ENCODE measurements around the gene SLC36A2.
"Not testable (repeated sequence)": the region's sequence is repeated elsewhere in the genome, so short reads cannot be mapped to it uniquely, and the experiment has no call there.

Gene SLC36A2

GRCh38 chr5:151313357-151313756 lies 34.0 kb downstream of the SLC36A2 start:
- Histone ChIP-seq H3K79me2 (ENCODE audit: low read length) (no peaks in the 10 kb centered on the region), H3K27ac (ENCODE audit: low read length) (no peak overlapping the region), H3K9me2 (replicated peaks; ENCODE audit: insufficient read depth, low read length) (no peaks in the 10 kb centered on the region), H3K4me3 (ENCODE audit: low read length) (no peak overlapping the region), H2AFZ (ENCODE audit: low read length) (no peak overlapping the region), H3K27me3 (replicated peaks; ENCODE audit: insufficient read depth, low read length) (no peaks in the 10 kb centered on the region), H3K9me3 (replicated peaks; ENCODE audit: insufficient read depth, low read length) (no peaks in the 10 kb centered on the region), H3K9ac (ENCODE audit: low read length) (no peak overlapping the region), H3K36me3 (replicated peaks; ENCODE audit: insufficient read depth, low read length) (no peaks in the 10 kb centered on the region), H3K4me1 (ENCODE audit: low read length) (no peaks in the 10 kb centered on the region), H3F3A (ENCODE audit: insufficient read depth, low read length) (no peaks in the 10 kb centered on the region), H3K4me2 (ENCODE audit: low read depth, low read length) (no peak overlapping the region), H4K20me1 (ENCODE audit: insufficient read depth, low read length) (no peaks in the 10 kb centered on the region)
- TF ChIP-seq CTCF (IDR thresholded peaks at IDR 0.05; ENCODE audit: low read length) = no peak
- TF ChIP-seq EZH2phosphoT487 (IDR thresholded peaks at IDR 0.05; ENCODE audit: low read length) = no peak
- no peak for TF ChIP-seq EZH2 (optimal IDR thresholded peaks at IDR 0.05; ENCODE audit: low read depth, low read length)
- no peak for DNase-seq

GRCh38 chr5:151312756-151313324 lies 34.5 kb downstream of the SLC36A2 start:
- H3K27me3 ChIP-seq (replicated peaks; ENCODE audit: insufficient read depth, low read length) = no peaks in the 10 kb centered on the region
- H3K9ac ChIP-seq (ENCODE audit: low read length) = no peak overlapping the region
- no peaks in the 10 kb centered on the region for H3K9me2 ChIP-seq (replicated peaks; ENCODE audit: insufficient read depth, low read length)
- no peak for DNase-seq
- no peak for TF ChIP-seq EZH2 (optimal IDR thresholded peaks at IDR 0.05; ENCODE audit: low read depth, low read length)
- no peak for TF ChIP-seq CTCF (IDR thresholded peaks at IDR 0.05; ENCODE audit: low read length)
- no peak for TF ChIP-seq EZH2phosphoT487 (IDR thresholded peaks at IDR 0.05; ENCODE audit: low read length)
- H3K36me3 ChIP-seq (replicated peaks; ENCODE audit: insufficient read depth, low read length) = no peaks in the 10 kb centered on the region
- H4K20me1 ChIP-seq (ENCODE audit: insufficient read depth, low read length) = no peaks in the 10 kb centered on the region
- H3K4me3 ChIP-seq (ENCODE audit: low read length) = no peak overlapping the region
- no peak overlapping the region for H2AFZ ChIP-seq (ENCODE audit: low read length)
- H3K27ac ChIP-seq (ENCODE audit: low read length) = no peak overlapping the region
- H3K79me2 ChIP-seq (ENCODE audit: low read length) = no peaks in the 10 kb centered on the region
- no peak overlapping the region for H3K4me2 ChIP-seq (ENCODE audit: low read depth, low read length)
- H3K9me3 ChIP-seq (replicated peaks; ENCODE audit: insufficient read depth, low read length) = no peaks in the 10 kb centered on the region
- no peaks in the 10 kb centered on the region for H3K4me1 ChIP-seq (ENCODE audit: low read length)
- H3F3A ChIP-seq (ENCODE audit: insufficient read depth, low read length) = no peaks in the 10 kb centered on the region

- Histone ChIP-seq H3K27me3 (replicated peaks; ENCODE audit: insufficient read depth, low read length) (no peaks in the 10 kb centered on the region), H3K9me3 (replicated peaks; ENCODE audit: insufficient read depth, low read length) (no peaks in the 10 kb centered on the region), H3K9ac (ENCODE audit: low read length) (no peak overlapping the region), H3K9me2 (replicated peaks; ENCODE audit: insufficient read depth, low read length) (no peaks in the 10 kb centered on the region), H3K4me1 (ENCODE audit: low read length) (no peaks in the 10 kb centered on the region), H3K4me3 (ENCODE audit: low read length) (no peak overlapping the region), H3K79me2 (ENCODE audit: low read length) (no peaks in the 10 kb centered on the region), H2AFZ (ENCODE audit: low read length) (no peak overlapping the region), H3K4me2 (ENCODE audit: low read depth, low read length) (no peak overlapping the region), H3K36me3 (replicated peaks; ENCODE audit: insufficient read depth, low read length) (no peaks in the 10 kb centered on the region), H3K27ac (ENCODE audit: low read length) (no peak overlapping the region), H3F3A (ENCODE audit: insufficient read depth, low read length) (no peaks in the 10 kb centered on the region), H4K20me1 (ENCODE audit: insufficient read depth, low read length) (no peaks in the 10 kb centered on the region)
- no peak for TF ChIP-seq CTCF (IDR thresholded peaks at IDR 0.05; ENCODE audit: low read length)
- TF ChIP-seq EZH2phosphoT487 (IDR thresholded peaks at IDR 0.05; ENCODE audit: low read length) = no peak
- DNase-seq = no peak
These were observed 36.4 kb downstream of the SLC36A2 start for GRCh38 chr5:151310932-151311331.

GRCh38 chr5:151309821-151310220 lies 37.5 kb downstream of the SLC36A2 start:
- not testable (repeated sequence) for DNase-seq; H3K27ac ChIP-seq (ENCODE audit: low read length); H3K9ac ChIP-seq (ENCODE audit: low read length); H3F3A ChIP-seq (ENCODE audit: insufficient read depth, low read length); H2AFZ ChIP-seq (ENCODE audit: low read length); H3K4me1 ChIP-seq (ENCODE audit: low read length); H3K9me2 ChIP-seq (replicated peaks; ENCODE audit: insufficient read depth, low read length); H4K20me1 ChIP-seq (ENCODE audit: insufficient read depth, low read length); H3K36me3 ChIP-seq (replicated peaks; ENCODE audit: insufficient read depth, low read length); H3K4me2 ChIP-seq (ENCODE audit: low read depth, low read length); H3K9me3 ChIP-seq (replicated peaks; ENCODE audit: insufficient read depth, low read length); H3K79me2 ChIP-seq (ENCODE audit: low read length); H3K27me3 ChIP-seq (replicated peaks; ENCODE audit: insufficient read depth, low read length); H3K4me3 ChIP-seq (ENCODE audit: low read length)

GRCh38 chr5:151309266-151309665 lies 38.1 kb downstream of the SLC36A2 start:
- not testable (repeated sequence) for H3K36me3 ChIP-seq (replicated peaks; ENCODE audit: insufficient read depth, low read length); H3K4me2 ChIP-seq (ENCODE audit: low read depth, low read length); H3K4me1 ChIP-seq (ENCODE audit: low read length); H3F3A ChIP-seq (ENCODE audit: insufficient read depth, low read length); H4K20me1 ChIP-seq (ENCODE audit: insufficient read depth, low read length); H3K9ac ChIP-seq (ENCODE audit: low read length); H2AFZ ChIP-seq (ENCODE audit: low read length); H3K9me2 ChIP-seq (replicated peaks; ENCODE audit: insufficient read depth, low read length); H3K27me3 ChIP-seq (replicated peaks; ENCODE audit: insufficient read depth, low read length); DNase-seq; H3K79me2 ChIP-seq (ENCODE audit: low read length); H3K4me3 ChIP-seq (ENCODE audit: low read length); H3K9me3 ChIP-seq (replicated peaks; ENCODE audit: insufficient read depth, low read length); H3K27ac ChIP-seq (ENCODE audit: low read length)

All from MM.1S (cell line).